C1 segment of cervical spinal cord (tissue), 14 donors: ENCODE data around the gene USP2.
"Not testable (repeated sequence)": the region's sequence is repeated elsewhere in the genome, so short reads cannot be mapped to it uniquely, and the experiment has no call there.

Experiments used
- DNase-seq, 14 donors: peaks; one replicate each; lab custom pipeline; 2025; lab: John Stamatoyannopoulos, UW

The USP2 gene

DNA sequence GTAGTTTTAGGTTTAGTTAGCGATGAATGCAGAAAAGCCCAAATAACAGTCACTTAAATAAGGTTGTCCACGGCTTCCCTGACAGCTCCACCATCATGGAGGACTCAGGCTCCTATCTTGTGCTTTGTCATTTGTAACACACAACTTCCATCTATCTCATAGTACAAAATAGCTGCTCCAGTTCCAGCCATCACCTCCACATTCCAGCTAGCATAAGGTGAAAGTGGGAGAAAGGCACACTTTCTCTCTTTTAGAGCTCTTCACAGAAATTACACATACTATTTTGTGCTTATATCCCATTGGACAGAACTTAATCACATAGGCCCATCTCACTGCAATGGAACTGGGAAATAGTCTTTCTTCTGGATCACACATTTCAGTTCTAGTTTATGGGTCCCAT, 32.8 kb upstream of the USP2 start:
- DNase-seq: no peak

DNA sequence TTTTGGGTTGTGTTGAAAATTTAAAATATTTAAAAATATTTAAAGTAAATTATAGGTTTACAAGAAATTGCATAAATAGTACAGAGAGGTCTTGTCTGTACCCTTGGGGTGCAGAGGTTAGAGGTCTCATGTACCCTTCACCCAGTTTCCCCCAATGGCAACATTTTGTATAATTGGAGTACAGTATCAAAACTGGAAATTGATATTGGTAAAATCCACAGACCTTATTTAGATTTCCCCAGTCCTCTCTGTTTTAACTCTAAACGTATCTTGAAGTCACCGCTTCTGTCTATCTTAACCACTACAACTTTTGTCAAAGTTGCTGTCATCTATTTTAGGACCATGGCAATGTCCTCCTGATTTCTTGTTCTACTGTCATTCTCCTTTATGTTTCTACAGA, 30.6 kb upstream of the USP2 start:
- DNase-seq: no peak

DNA sequence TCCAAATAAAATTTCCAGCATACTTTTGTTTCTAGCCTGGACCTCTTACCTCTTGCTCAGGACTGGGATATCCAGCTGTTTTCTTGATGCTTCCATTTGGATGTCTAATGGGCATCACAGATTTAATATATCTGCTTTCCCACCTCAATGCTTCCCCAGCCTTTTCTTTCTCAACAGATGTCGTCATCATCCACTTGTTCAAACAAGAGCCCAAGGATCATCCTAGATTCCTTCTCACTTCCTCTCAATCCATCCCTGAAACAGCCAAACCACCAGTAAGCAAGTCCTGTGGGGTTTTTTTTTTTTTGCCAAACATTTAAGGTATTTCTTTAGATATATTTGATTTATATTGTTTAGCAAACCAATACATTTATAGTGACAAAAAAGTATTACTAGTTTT, 29.0 kb upstream of the USP2 start:
- no peak for DNase-seq

DNA sequence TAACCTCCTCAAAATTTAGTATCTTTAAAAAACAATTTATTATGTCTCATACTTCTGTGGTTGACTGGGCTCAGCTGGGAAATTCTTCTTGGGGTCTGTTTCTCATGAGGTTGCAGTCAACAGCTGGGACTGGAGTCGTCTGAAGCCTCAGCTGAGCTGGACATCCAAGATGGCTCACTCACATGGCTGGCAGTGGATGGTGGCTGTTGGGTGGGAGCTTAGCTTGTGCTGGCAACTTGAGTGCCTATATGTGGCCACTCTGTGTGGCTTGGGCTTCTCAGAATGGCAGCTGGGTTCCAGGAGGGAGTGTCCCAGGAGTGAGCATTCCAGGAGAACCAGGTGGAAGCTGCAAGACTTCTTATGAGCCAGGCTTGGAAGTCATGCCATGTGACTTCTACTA, 28.2 kb upstream of the USP2 start:
- DNase-seq: no peak

DNA sequence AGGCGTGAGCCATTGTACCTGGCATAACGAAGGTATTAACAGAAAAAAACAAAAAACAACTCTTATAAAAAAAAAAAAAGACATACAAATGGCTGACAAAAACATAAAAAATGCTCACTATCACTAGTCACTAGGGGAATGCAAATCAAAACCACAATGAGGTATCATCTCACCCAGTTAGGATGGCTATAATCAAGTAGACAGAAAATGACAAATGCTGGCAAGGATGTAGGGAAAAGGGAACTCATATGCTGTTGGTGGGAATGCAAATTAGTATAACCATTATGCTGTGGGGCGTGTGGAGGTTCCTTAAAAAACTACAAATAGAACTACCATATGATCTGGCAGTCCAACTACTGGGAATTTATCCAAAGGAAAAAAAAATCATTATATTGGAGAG, 24.5 kb upstream of the USP2 start:
- DNase-seq: no peak

DNA sequence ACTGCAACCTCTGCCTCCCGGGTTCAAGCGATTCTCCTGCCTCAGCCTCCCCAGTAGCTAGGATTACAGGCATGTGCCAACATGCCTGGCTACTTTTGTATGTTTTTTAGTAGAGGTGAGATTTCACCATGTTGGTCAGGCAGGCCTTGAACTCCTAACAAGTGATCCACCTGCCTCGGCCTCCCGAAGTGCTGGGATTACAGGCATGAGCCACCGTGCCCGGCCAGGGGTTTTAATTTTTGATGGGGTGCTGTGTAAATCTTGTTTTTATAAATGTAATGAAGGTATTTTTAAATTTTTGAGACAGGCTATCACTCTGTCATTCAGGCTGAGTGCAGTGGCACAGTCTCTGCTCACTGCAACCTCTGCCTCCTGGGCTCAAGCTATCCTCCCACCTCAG, 24.0 kb upstream of the USP2 start:
- DNase-seq: not testable (repeated sequence)

DNA sequence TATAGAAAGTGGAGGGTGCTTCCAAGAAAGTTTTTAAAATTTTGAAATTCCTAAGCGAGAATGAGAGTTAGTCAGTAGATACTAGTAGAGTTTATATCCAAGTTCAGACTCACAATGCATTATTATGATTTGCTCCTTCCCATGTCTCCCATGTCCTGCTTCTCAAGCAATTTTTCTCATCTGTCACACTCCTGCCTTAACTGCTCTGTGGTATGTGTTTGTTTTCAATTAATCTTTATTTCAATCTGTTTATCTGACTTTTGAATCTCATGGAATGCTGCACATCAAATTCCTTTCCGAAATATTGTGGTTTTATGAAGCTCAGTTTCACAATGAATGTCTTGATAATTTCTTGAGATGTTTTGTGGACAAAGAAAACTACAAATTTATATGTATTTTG, 23.4 kb upstream of the USP2 start:
- DNase-seq: no peak

DNA sequence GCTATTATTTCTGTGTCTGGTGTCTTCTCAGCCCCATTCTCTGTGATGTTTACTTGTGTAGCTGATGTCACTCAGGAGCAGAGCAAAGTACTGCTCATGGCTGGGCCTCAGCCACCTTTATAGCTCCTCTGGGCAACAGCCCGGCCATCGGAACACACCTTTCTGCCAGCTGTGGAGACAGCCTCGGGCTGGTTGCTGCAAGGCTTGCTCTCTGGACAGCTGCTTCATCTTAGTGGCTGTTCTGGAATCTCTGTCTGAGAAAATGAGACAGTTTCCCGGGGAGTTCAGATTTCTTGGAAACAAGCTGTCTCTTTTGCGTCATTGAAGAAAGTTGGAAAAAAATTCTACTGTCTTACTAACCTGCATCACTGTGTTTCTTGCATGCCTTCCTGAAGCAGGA, 21.5 kb upstream of the USP2 start:
- DNase-seq: no peak

DNA sequence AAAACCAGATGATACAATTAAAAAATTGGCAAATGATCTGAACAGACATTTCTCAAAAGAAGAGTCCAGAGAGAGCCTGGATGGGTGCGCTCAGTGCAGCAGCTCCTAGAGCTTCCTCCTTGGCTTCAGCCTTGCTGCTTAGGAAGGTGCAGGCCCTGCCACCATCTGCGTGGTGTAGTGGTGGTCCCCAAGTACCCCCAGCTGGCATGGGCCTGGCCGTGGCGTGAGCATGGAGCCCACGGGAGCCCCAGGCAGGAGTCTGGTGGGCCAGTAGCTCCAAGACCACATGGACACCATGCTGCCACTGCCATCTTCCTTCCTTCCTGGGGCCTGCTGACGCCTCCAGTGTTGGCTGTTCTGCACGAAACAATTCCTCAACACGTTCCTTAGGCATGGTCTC, 21.0 kb upstream of the USP2 start:
- no peak for DNase-seq

DNA sequence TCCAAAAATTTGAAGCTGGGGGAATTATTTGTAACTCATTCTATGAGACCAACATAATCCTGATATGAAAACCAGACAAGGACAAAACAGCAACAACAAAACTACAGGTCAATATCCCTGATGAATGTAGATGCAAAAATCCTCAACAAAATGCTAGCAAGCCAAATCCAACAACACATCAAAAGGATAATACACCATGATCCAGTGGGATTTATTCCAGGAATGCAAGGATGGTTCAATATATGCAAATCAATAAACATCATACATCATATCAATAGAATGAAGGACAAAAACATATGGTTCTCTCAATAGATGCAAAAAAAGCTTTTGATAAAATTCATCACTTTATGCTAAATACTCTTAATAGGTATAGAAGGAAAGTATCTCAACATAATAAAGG, 19.4 kb upstream of the USP2 start:
- DNase-seq: no peak

DNA sequence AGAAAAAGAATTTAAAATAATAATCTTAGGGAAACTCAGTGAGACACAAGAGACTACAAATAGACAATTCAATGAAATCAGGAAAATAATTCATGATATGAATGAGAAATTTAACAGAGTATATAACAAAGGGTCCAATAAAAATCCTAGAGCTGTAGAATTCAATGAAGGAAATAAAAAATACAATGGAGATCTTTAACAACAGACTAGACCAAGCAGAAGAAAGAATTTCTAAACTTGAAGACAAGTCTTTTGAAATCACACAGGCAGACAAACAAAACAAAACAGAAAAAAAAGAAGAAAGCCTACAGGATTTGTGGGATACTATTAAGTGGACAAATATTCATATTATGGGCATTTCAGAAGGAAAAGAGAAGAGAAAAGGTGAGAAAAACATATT, 16.2 kb upstream of the USP2 start:
- DNase-seq: no peak

DNA sequence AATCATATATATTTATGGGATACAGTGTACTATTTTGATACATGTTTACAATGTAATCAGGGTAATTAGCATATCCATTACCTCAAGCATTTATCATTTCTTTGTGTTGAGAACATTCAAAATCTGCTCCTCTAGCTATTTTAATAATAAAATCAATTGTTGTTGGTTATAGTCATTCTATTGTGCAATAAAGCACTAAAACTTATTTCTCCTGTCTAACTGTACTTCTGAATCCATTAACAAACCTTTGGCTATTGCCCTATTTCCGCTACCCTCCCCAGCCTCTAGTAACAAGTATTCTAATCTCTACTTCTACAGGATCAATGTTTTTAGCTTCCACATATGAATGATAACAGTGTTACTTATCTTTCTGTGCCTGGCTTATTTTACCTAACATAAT, 15.3 kb upstream of the USP2 start:
- no peak for DNase-seq

DNA sequence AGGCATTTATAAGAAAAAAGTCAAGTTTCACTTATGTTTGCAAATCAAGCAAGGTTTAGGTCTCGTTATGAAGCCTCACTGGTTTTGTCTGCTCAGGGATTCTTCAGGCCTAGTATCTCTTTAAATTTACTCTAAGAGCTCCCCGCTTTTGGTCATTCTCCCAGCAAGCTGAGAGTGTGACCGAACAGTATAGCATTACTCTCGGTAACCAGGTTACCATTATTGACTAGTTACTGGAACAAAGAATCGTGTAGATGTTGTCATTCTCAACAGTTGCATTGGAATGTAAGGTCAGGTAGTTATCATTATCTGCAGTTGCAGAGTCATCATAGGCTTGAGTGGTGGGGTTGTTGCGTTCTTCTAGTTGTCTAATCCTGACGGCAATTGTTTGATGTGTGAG, 9.8 kb upstream of the USP2 start:
- DNase-seq: no peak

DNA sequence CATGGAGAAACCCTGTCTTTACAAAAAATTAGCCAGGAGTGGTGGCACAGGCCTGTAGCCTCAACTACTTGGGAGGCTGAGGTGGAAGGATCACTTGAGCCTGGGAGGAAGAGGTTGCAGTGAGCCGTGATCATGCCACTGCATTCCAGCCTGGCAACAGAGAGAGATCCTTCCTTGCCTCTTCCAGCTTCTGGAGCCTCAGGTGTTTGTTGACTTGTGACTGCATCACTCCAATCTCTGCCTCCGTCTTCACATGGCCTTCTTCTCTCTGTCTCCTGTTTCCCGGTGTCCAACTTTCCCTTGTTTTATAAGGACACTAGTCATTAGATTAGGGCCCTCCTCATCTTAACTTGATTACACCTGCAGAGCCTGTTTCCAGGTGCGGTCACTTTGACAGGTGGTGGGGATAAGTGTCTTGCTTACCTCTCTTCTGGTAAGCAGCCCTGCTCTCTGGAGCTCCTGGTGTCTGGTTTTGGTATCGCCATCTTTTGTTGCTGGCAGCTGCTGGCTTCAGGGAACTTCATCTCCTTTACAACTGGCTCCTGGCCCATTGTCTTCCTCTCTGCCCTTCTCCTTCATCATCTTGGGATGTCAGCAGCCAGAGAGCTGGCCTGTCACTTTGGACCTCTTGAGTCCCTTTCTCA, 8.2 kb upstream of the USP2 start:
- no peak for DNase-seq

DNA sequence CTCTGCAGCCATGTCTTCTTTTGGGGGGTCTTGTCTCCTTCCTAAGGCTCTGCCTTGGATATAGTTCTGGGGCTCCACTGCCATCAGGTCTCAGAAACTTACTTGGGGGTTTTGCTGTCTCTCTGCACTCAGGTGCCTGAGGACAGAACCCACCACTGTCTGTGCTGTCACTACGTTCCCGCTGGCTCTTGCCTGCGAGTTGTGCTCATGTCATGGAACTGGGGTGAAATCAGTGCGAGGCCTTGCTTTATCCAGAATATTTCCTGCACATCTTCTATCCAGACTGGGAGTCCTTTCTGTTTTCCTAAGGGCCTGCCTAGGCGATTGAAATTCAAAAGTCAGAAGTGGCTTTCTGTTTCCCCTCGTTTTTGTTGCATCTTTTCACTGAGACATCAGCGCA, 6.6 kb upstream of the USP2 start:
- DNase-seq: no peak

DNA sequence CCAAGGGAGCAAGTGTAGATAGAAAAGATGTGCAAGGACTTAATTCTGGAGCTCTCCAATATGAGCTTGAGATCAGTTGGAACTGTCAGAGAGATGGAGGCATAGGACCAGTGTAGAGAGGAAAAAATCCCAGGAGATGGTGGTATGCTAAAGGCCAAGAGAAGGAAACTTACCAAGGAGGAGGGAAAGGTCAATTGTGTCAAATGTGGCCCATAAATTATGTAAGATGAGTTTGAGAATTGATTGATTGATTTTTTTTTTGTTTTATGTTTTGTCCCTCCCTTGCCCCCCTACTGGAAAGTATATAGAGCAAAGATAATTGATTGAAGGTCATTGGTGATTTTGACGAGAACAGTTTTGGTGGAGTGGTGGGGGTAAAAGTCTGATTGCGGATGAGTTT, 2.8 kb upstream of the USP2 start:
- no peak for DNase-seq

DNA sequence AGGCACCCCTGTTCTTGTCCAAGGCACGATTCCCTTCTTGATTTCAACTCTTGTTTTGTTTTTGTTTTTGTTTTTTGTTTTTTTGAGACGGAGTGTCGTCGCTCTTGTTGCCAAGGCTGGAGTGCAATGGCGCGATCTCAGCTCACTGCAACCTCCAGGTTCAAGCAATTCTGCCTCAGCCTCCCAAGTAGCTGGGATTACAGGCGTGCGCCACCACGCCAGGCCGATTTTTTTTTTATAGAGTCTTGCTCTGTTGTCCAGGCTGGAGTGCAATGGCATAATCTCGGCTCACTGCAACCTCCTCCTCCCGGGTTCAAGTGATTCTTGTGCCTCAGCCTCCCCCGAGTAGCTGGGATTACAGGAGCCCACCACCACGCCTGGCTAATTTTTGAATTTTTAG, 1.0 kb upstream of the USP2 start:
- DNase-seq: not testable (repeated sequence)

DNA sequence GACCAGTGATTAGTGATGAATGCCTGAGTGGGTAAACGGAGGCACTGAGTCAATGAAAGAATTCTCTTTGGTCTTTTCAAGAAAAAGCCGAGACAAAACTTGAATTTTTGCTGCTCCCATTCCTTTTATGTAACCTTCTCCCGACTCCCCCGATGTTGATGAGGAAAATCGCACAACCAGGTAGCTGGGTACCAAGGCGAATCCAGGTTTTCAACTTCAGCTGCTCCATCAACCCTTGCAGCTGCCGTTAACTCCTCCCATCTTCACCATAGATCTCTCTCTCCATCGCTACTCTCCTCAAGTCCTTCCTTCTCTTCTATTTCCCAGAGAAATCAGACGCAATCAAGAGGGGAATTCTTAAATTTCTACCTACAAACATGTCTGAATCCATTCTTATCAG, 611 bp upstream of the USP2 start:
- DNase-seq: no peak

DNA sequence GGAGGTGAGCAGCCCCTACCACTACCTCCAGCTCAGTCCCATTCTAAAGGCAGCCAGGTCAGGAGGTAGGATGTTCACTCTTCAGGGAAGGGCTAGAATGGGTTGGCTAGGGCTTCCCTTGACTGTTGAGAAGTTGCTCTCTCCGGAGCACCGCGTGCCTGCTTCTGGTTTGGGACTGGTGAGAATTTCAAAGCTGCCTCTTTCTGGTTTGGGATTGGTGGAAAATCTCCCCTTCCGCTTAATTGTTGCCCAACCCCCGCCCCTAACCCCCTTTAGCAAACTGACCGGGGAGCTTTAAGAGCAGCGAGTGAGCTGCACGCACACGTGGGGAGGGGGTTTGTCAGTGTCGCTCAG, 686 bp downstream of the USP2 start:
- no peak for DNase-seq

DNA sequence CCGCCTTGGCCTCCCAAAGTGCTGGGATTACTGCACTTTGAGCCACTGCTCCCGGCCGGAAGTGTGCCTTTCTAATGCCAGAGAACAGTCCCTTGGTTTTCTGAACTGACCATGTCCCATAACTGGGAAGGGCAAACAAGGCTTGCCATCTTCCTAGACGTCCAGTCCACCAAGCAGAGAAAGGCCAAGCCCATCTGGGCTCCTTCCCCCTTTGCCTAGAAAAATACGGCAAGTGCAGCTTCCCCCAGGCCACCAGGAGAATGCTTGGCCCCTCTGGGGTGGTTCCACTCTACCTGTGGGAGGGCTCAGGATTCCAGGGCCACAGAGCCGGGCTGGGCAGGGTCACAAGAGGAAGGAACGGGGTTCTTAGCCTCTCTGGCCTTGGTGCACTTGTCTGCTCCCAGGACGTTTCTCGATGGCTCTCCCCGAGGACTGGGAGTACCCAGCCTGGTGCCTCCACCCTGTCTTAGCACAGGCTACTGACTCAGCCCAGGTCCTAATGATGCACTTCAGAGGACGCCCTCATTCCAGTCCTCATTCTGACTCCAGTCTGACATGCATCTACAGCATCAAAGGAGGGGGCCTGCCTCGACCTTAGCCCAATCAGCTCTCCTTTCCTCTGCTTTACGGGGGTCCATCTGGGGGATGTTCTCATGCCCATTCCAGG, 1.2 kb downstream of the USP2 start:
- DNase-seq: no peak

DNA sequence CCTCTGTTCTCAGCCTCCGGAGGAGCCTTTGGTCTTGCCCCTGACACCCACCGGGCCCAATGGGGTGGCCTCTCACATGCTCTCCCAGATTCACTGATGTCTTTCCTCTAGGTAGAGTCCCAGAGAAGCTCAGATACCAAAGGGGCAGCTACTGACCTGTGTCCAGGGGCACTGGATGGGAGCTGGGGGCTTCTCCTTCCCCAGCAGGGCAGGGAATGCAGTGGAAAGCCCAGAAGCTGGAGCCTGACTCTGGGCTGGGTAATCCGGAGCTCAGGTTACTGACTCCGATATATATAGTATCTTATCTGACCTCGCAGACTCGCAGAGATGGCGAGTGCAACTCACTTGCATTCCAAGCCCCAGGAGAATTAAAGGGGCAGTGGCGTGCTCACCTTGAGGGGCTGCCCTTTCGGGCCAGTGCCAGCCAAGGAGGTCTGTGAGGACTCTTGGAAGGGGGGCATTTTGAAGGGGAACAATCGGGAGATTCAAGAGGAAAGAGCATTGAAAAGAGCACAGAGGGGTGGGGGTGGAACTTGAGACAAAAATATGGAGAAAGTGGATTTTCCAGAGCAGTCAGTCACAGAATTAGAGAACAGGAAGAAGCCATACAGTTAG, 2.5 kb downstream of the USP2 start:
- no peak for DNase-seq

DNA sequence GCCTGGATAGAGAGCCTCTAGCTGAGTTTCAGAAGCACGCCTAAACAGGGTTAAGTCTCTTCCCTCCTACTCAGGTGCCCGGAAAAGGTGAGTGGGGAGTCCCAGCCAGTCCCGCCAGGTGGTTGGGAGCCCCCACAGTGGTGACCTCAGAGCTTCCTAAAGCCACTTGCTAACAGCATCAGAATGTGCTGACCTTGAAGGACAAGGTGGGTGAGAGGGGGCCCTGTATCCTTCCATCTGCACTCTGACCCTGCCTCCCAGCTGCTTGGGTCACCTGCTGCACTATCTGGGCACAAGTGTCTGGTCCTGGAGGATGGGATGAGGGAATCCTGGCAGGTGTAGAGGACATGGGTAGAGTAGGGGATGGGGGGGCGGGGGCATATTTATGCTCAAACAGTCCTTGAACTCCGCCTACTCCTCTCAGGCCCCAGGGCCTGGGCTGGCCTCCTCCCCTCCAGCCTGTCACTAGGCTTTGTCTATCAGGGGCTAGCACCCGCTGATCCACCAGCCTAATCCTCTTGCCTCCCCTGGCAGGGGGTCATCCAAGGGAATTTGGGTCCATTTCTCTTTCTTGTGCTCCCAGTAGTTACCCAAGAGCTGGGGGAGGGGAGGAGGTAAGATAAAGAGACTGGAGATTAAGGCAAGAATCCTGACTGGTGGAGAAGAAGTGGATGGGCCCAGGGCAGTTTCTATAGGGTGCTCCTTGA, 3.4 kb downstream of the USP2 start:
- DNase-seq: no peak
